BE2C (cell line): ENCODE measurements around the gene AEN.

Source experiments
- DNase-seq: peaks from one replicate; pipeline ENCODE4 v3.0.0-alpha.2; 2020
- H3K27me3 ChIP-seq: fragments of 250-450 bp; sonication (Bioruptor Pico); 2 replicates; pipeline ENCODE4 v1.5.1; 2020; ENCODE audit warnings: mild to moderate bottlenecking
- H3K36me3 ChIP-seq: fragments of 250-450 bp; sonication (Bioruptor Pico); 2 replicates; pipeline ENCODE4 v1.5.1; 2020; ENCODE audit warnings: mild to moderate bottlenecking
- H3K4me1 ChIP-seq: fragments of 250-450 bp; sonication (Bioruptor Pico); 2 replicates; pipeline ENCODE4 v1.5.1; 2020
- H3K4me3 ChIP-seq: 2 replicates; pipeline ENCODE4 v1.5.1; 2011; ENCODE audit warnings: low read depth, low read length
- H3K9me3 ChIP-seq: fragments of 250-450 bp; sonication (Bioruptor Pico); 2 replicates; pipeline ENCODE4 v1.5.1; 2020
- TF ChIP-seq, protein P1 (sequence below): IDR thresholded peaks from 2 replicates; pipeline ENCODE4 v1.5.1; 2012; ENCODE audit warnings: mild to moderate bottlenecking, low read depth, low read length

AEN gene

GRCh38 chr15:88634449-88634848 lies 13.3 kb downstream of the AEN start:
- H3K4me1 ChIP-seq, result peaks cover 5% of the 10 kb centered on the region; the same call in 1 of the 2 replicates
- peaks cover 44% of the 10 kb centered on the region for H3K36me3 ChIP-seq
- TF ChIP-seq, protein P1, sequence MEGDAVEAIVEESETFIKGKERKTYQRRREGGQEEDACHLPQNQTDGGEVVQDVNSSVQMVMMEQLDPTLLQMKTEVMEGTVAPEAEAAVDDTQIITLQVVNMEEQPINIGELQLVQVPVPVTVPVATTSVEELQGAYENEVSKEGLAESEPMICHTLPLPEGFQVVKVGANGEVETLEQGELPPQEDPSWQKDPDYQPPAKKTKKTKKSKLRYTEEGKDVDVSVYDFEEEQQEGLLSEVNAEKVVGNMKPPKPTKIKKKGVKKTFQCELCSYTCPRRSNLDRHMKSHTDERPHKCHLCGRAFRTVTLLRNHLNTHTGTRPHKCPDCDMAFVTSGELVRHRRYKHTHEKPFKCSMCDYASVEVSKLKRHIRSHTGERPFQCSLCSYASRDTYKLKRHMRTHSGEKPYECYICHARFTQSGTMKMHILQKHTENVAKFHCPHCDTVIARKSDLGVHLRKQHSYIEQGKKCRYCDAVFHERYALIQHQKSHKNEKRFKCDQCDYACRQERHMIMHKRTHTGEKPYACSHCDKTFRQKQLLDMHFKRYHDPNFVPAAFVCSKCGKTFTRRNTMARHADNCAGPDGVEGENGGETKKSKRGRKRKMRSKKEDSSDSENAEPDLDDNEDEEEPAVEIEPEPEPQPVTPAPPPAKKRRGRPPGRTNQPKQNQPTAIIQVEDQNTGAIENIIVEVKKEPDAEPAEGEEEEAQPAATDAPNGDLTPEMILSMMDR, result no peak
- no peak overlapping the region for H3K4me3 ChIP-seq
- DNase-seq, result no peak
- H3K9me3 ChIP-seq, result no peaks in the 10 kb centered on the region
- H3K27me3 ChIP-seq, result no peaks in the 10 kb centered on the region

DNA sequence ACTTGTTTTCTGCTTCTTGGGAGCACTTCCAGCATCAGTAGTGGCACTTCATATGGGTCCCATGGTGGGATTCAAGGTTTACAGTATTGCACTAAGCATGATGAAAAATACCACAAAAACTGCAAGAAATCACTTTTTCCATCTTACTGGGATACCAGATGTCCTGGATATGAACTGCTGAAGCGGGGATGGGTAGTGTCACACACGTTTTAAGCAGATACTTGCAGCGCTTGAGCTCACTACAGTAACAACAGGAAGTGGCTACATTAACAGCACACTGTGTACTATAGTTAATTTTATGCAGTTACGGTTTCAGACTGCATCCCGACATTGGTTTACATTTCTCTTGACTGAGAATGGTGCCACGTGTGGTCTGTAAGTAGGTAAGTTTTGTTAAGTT lies 14.2 kb downstream of the AEN start:
- TF ChIP-seq, protein P1, result no peak
- Histone ChIP-seq H3K27me3 (no peaks in the 10 kb centered on the region), H3K4me1 (peaks cover 5% of the 10 kb centered on the region; the same call in 1 of the 2 replicates), H3K9me3 (no peaks in the 10 kb centered on the region), H3K4me3 (no peak overlapping the region), H3K36me3 (peaks cover 36% of the 10 kb centered on the region)
- DNase-seq, result no peak

- TF ChIP-seq, protein P1, result no peak
- Histone ChIP-seq H3K4me3 (no peak overlapping the region), H3K27me3 (no peaks in the 10 kb centered on the region), H3K9me3 (no peaks in the 10 kb centered on the region), H3K36me3 (peaks cover 28% of the 10 kb centered on the region), H3K4me1 (peaks cover 5% of the 10 kb centered on the region; the same call in 1 of the 2 replicates)
- DNase-seq, result no peak
Measured at GRCh38 chr15:88636050-88636449, 14.9 kb downstream of the AEN start.

DNA sequence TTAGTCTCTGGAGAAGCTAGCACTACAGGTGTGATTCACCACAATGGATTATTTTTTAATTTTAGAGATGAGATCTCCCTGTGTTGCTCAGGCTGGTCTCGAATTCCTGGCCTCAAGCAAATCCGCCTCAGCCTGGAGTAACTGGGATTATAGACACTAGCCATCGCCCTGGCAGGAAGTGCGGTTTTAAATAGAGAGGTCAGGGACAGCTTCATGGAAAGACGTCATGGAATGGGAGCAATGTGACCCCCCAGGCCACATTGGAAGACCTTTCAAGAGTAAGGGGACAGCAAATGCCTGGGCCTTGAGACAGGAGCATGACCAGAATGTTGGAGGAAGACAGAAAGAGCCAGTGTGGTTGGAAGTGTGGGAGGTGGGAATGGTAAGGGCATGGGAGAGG lies 15.5 kb downstream of the AEN start:
- H3K9me3 ChIP-seq, result no peaks in the 10 kb centered on the region
- TF ChIP-seq, protein P1, result no peak
- no peak overlapping the region for H3K4me3 ChIP-seq
- H3K36me3 ChIP-seq, result peaks cover 22% of the 10 kb centered on the region
- no peak for DNase-seq
- no peaks in the 10 kb centered on the region for H3K27me3 ChIP-seq
- H3K4me1 ChIP-seq, result peaks cover 5% of the 10 kb centered on the region; the same call in 1 of the 2 replicates

DNA sequence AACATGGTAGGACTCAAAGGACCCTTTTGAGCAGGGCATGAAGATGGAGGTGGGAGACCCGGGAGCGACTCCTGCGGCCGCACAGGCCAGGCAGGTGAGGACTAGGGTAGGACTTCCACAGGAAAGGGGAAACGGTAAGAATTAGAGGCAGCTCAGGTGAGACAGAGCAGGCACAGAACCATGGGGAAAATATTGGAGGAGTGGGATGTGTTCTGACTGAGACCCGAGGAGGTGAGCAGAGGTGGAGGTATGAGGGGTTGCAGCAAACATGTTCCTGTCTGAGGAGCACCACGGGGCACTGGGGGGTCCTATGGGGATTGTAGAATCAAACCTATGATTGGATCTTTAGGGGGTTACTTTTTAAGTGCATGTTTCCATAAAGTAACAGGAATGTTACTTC lies 16.3 kb downstream of the AEN start:
- no peak for DNase-seq
- peaks cover 17% of the 10 kb centered on the region for H3K36me3 ChIP-seq
- H3K4me3 ChIP-seq, result no peak overlapping the region
- H3K27me3 ChIP-seq, result no peaks in the 10 kb centered on the region
- peaks cover 5% of the 10 kb centered on the region; the same call in 1 of the 2 replicates for H3K4me1 ChIP-seq
- TF ChIP-seq, protein P1, result no peak
- no peaks in the 10 kb centered on the region for H3K9me3 ChIP-seq

DNA sequence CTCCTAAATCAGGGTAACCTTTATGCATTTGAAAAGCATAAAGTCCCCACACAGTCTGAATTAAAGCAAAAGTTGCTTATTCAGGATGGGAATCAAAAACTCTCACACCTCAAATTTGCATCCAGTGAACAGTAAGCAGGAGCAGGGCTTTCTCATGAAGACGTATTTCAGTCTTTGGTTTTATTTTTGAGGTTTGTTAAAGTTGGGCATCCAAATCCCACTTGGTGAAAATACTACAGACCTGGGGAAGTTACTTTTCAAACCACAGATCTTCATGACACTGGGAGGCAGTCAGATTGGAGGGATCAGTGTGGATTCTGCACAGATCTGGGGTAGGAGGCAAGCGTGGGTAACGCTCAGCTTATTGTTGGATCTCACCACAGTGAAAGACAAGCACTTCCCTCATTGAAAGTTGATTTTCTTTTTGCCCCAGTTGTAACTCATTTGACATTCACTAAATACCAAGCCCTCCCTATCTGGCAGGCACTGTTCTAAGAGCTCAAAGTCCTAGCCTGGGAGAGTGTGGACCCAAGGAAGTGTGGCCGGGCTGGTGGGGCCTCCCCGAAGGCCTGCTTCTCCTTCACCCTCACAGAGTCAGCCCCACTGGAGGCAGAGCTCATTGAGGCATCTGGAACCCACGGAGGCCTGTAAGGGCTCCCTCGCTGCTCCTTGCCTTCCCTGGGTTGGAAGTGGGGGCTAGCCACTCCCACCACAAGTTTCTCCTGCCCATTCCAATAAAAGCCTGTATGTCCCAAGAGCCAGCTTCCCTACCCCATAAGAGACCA lies 16.9 kb downstream of the AEN start:
- Histone ChIP-seq H3K9me3 (no peaks in the 10 kb centered on the region), H3K27me3 (no peaks in the 10 kb centered on the region), H3K4me1 (peaks cover 5% of the 10 kb centered on the region; the same call in 1 of the 2 replicates), H3K36me3 (peaks cover 12% of the 10 kb centered on the region), H3K4me3 (peak overlapping the region; percentile 47)
- TF ChIP-seq, protein P1, result no peak
- DNase-seq, result no peak
